K562 (cell line): ENCODE measurements around the gene FCGR2B. TPM values are rescaled to one million over a fixed set of nuclear protein-coding genes. Genes with fewer than 3 reads are reported as not detected.

Source experiments
- BCLAF1 ChIP-seq, 2 experiments: fragments of 450-650 bp in 1 of 2; IDR thresholded peaks; 2 replicates each; pipeline ENCODE4 v1.6.1; 2011 to 2017; ENCODE audit warnings: low read depth in 2 of 2, antibody characterized with exemption in 1 of 2, borderline replicate concordance in 1 of 2, low read length in 1 of 2, mild to moderate bottlenecking in 1 of 2, mixed read lengths in 1 of 2; ENCODE audit not compliant: control insufficient read depth in 1 of 2
- BRF1 ChIP-seq: IDR thresholded peaks from 3 replicates; pipeline ENCODE4 v1.6.1; 2011; ENCODE audit warnings: borderline replicate concordance, mild to moderate bottlenecking; ENCODE audit not compliant: insufficient read length; ENCODE audit errors: extremely low read depth
- ETV1 ChIP-seq: fragments of 450-650 bp; conservative IDR thresholded peaks from 2 replicates; pipeline ENCODE4 v1.6.1; 2016; ENCODE audit warnings: missing genetic modification characterization, control low read depth, low read depth, missing compliant biosample characterization
- FOXO4 ChIP-seq: fragments of 450-650 bp; formaldehyde crosslinking; IDR thresholded peaks from 2 replicates; pipeline ENCODE4 v1.4.0; 2020; ENCODE audit warnings: mild to moderate bottlenecking, moderate library complexity
- GATAD2B ChIP-seq: fragments of 450-650 bp; IDR thresholded peaks from 2 replicates; pipeline ENCODE4 v1.6.1; 2017; ENCODE audit warnings: mild to moderate bottlenecking, borderline replicate concordance
- IRF2 ChIP-seq: sonication (generic); formaldehyde crosslinking; IDR thresholded peaks from 2 replicates; pipeline ENCODE4 v1.8.1; 2022; ENCODE audit warnings: mild to moderate bottlenecking, missing genetic modification reagents
- KLF13 ChIP-seq: fragments of 450-650 bp; IDR thresholded peaks from 2 replicates; pipeline ENCODE4 v1.6.1; 2016; ENCODE audit warnings: missing genetic modification characterization, low read depth, mild to moderate bottlenecking, missing compliant biosample characterization, moderate library complexity, borderline replicate concordance
- KLF6 ChIP-seq: fragments of 250-450 bp; sonication (Bioruptor Pico); IDR thresholded peaks from 2 replicates; pipeline ENCODE4 v1.4.0; 2020; ENCODE audit warnings: mild to moderate bottlenecking, moderate library complexity, borderline replicate concordance
- PHB ChIP-seq: fragments of 250-450 bp; sonication (Bioruptor Pico); IDR thresholded peaks from 2 replicates; pipeline ENCODE4 v1.5.0; 2021
- PML ChIP-seq: IDR thresholded peaks from 2 replicates; pipeline ENCODE4 v1.6.1; 2012; ENCODE audit warnings: low read length, inconsistent platforms
- POLR3A ChIP-seq: IDR thresholded peaks from 2 replicates; pipeline ENCODE4 v1.6.1; 2011; ENCODE audit warnings: borderline replicate concordance, mild to moderate bottlenecking, moderate library complexity; ENCODE audit not compliant: insufficient read length, insufficient read depth; ENCODE audit errors: extremely low read depth
- RAD51 ChIP-seq: fragments of 450-650 bp; IDR thresholded peaks from 2 replicates; pipeline ENCODE4 v1.7.1; 2016; ENCODE audit warnings: low read depth, mild to moderate bottlenecking, borderline replicate concordance
- RFX1 ChIP-seq: fragments of 450-650 bp; IDR thresholded peaks from 2 replicates; pipeline ENCODE4 v1.6.1; 2016; ENCODE audit warnings: mild to moderate bottlenecking, moderate library complexity
- THRAP3 ChIP-seq: fragments of 450-650 bp; IDR thresholded peaks from 2 replicates; pipeline ENCODE4 v1.6.1; 2016; ENCODE audit warnings: mild to moderate bottlenecking, inconsistent platforms, borderline replicate concordance
- XRCC4 ChIP-seq: IDR thresholded peaks from one replicate; pipeline ENCODE4 v1.6.1; 2011; ENCODE audit not compliant: insufficient read depth, insufficient read length; ENCODE audit errors: extremely low read depth
- YBX1 ChIP-seq: fragments of 450-650 bp; IDR thresholded peaks from 2 replicates; pipeline ENCODE4 v1.7.1; 2016; ENCODE audit warnings: mild to moderate bottlenecking
- ZEB2 ChIP-seq: fragments of 450-650 bp; IDR thresholded peaks from 2 replicates; pipeline ENCODE4 v1.6.1; 2016
- ZFX ChIP-seq: sonication (generic); formaldehyde crosslinking; IDR thresholded peaks from 2 replicates; pipeline ENCODE4 v1.8.0; 2022; ENCODE audit warnings: mild to moderate bottlenecking, missing genetic modification reagents, moderate library complexity
- ZNF830 ChIP-seq: fragments of 250-450 bp; sonication (Bioruptor Pico); IDR thresholded peaks from 2 replicates; pipeline ENCODE4 v1.5.0; 2021; ENCODE audit warnings: mild to moderate bottlenecking
- polyA plus RNA-seq, 8 experiments: library from polyadenylated mRNA; depleted of rRNA in 4 of 8; stranded (reverse) in 5 of 8; unstranded in 3 of 8; fragments of >200 nt; fragmentation: Nextera tagmentation in 2 of 8; fragmentation: Illumina TruSeq in 1 of 8; extraction: Ambion mirVana in 2 of 8; extraction: Trizol in 1 of 8; gene quantifications; 2 replicates each; pipeline versions ENCODE4 v1.2.1 to v1.2.3, GENCODE V29; 2011 to 2014; ENCODE audit warnings: inconsistent platforms in 1 of 8, missing spikeins in 1 of 8
- total RNA-seq, 7 experiments: library from RNA; depleted of rRNA in 6 of 7; stranded (reverse); fragments of >200 nt in 6 of 7; fragmentation: Illumina TruSeq in 2 of 7; extraction: Trizol in 2 of 7; gene quantifications; 2 replicates each; pipeline versions ENCODE4 v1.2.1 to v1.2.3, GENCODE V29; 2011 to 2021; ENCODE audit warnings: low replicate concordance in 1 of 7
- TF ChIP-seq, protein P1 (sequence below): fragments of 450-650 bp; formaldehyde crosslinking; conservative IDR thresholded peaks from 2 replicates; pipeline ENCODE4 v1.4.0; 2022; ENCODE audit warnings: mild to moderate bottlenecking, missing genetic modification characterization
- TF ChIP-seq, protein P2 (sequence below): fragments of 450-650 bp; IDR thresholded peaks from 2 replicates; pipeline ENCODE4 v1.7.0; 2016; ENCODE audit warnings: borderline replicate concordance

Gene FCGR2B
- total and polyA plus RNA-seq, 9 of the 15 experiments (the other 6 are each of a cell fraction or from before 2014, with no cell fraction given): 1.7 to 8.9 (median 3.9) TPM

- TF ChIP-seq, protein P1, sequence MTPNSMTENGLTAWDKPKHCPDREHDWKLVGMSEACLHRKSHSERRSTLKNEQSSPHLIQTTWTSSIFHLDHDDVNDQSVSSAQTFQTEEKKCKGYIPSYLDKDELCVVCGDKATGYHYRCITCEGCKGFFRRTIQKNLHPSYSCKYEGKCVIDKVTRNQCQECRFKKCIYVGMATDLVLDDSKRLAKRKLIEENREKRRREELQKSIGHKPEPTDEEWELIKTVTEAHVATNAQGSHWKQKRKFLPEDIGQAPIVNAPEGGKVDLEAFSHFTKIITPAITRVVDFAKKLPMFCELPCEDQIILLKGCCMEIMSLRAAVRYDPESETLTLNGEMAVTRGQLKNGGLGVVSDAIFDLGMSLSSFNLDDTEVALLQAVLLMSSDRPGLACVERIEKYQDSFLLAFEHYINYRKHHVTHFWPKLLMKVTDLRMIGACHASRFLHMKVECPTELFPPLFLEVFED (CRISPR knock-in tag): peak; percentile 64; the same call in 1 of the 2 replicates
- TF ChIP-seq ZNF830 (CRISPR knock-in tag) (no peak), PML (peak; percentile 32; the same call in 1 of the 2 replicates), XRCC4 (no peak), RFX1 (no peak), BRF1 (no peak), BCLAF1 (IDR thresholded peaks at IDR 0.05; ENCODE audit: borderline replicate concordance in 1 of 2, control insufficient read depth in 1 of 2, low read depth in 2 of 2, low read length in 1 of 2) (no peak), ETV1 (tag) (no peak), KLF13 (tag) (no peak), FOXO4 (CRISPR knock-in tag) (no peak), RAD51 (no peak), IRF2 (CRISPR knock-in tag) (no peak), ZFX (CRISPR knock-in tag) (no peak), POLR3A (no peak), THRAP3 (0 out of 2 replicates have a peak, but pooled peaks have one; percentile 2), YBX1 (no peak), GATAD2B (0 out of 2 replicates have a peak, but pooled peaks have one; percentile 52), ZEB2 (no peak), PHB (CRISPR knock-in tag) (no peak), KLF6 (no peak)
- TF ChIP-seq, protein P2, sequence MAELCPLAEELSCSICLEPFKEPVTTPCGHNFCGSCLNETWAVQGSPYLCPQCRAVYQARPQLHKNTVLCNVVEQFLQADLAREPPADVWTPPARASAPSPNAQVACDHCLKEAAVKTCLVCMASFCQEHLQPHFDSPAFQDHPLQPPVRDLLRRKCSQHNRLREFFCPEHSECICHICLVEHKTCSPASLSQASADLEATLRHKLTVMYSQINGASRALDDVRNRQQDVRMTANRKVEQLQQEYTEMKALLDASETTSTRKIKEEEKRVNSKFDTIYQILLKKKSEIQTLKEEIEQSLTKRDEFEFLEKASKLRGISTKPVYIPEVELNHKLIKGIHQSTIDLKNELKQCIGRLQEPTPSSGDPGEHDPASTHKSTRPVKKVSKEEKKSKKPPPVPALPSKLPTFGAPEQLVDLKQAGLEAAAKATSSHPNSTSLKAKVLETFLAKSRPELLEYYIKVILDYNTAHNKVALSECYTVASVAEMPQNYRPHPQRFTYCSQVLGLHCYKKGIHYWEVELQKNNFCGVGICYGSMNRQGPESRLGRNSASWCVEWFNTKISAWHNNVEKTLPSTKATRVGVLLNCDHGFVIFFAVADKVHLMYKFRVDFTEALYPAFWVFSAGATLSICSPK: no peak
These were observed 63.0 kb downstream of the FCGR2B start (continued) for GRCh38 chr1:161725908-161726472.
